Esophagus (tissue), 2 donors: ENCODE measurements around the gene RLBP1. TPM values are rescaled to one million over a fixed set of nuclear protein-coding genes. Genes with fewer than 3 reads are reported as not detected.
A peak's percentile ranks its signal among the peaks of the same experiment; 100 is the strongest.

ENCODE experiments used
- H3K27ac ChIP-seq, 2 donors: one replicate each; pipeline ENCODE4 v1.5.1; 2013; ENCODE audit warnings: low read depth in 2 of 2, mild to moderate bottlenecking in 2 of 2, inconsistent platforms in 1 of 2, low read length in 1 of 2, moderate library complexity in 1 of 2
- H3K27me3 ChIP-seq, 2 donors: one replicate each; pipeline ENCODE4 v1.6.1; 2013; ENCODE audit warnings: low read length in 2 of 2, control low read depth in 1 of 2, mild to moderate bottlenecking in 1 of 2; ENCODE audit not compliant: insufficient read depth in 2 of 2, control insufficient read depth in 1 of 2
- H3K36me3 ChIP-seq, 2 donors: one replicate each; pipeline ENCODE4 v1.6.1; 2013; ENCODE audit warnings: low read length in 1 of 2; ENCODE audit not compliant: control insufficient read depth in 2 of 2, insufficient read depth in 2 of 2
- H3K4me1 ChIP-seq, 2 donors: one replicate each; pipeline ENCODE4 v1.6.1; 2013; ENCODE audit warnings: low read length in 1 of 2; ENCODE audit not compliant: control insufficient read depth in 2 of 2, insufficient read depth in 2 of 2
- H3K4me3 ChIP-seq, 2 donors: one replicate each; pipeline ENCODE4 v1.5.1; 2013; ENCODE audit warnings: low read length in 2 of 2, mild to moderate bottlenecking in 2 of 2, low read depth in 1 of 2, moderate library complexity in 1 of 2
- H3K9me3 ChIP-seq, 2 donors: one replicate each; pipeline ENCODE4 v1.6.1; 2013; ENCODE audit warnings: mild to moderate bottlenecking in 2 of 2, low read depth in 1 of 2, low read length in 1 of 2, moderate library complexity in 1 of 2; ENCODE audit not compliant: control insufficient read depth in 2 of 2, insufficient read depth in 1 of 2
- WGBS, 2 donors: extraction: QIAGEN DNeasy Blood & Tissue Kit; methylation state at CpG; one replicate each; pipeline ENCODE4 v1.1.7; 2013; 5-methylcytosine and 5-hydroxymethylcytosine counted together
- polyA plus RNA-seq, 2 donors: library from polyadenylated mRNA; stranded (reverse); fragments of 200-250 nt; gene quantifications; one replicate each; pipeline ENCODE4 v1.2.3, GENCODE V29; 2013
- donor health status: healthy with polysubstance abuse.
- donor health status: Bipolar disorder and iron deficiency.

The RLBP1 gene
- polyA plus RNA-seq, 2 donors = not detected

DNA sequence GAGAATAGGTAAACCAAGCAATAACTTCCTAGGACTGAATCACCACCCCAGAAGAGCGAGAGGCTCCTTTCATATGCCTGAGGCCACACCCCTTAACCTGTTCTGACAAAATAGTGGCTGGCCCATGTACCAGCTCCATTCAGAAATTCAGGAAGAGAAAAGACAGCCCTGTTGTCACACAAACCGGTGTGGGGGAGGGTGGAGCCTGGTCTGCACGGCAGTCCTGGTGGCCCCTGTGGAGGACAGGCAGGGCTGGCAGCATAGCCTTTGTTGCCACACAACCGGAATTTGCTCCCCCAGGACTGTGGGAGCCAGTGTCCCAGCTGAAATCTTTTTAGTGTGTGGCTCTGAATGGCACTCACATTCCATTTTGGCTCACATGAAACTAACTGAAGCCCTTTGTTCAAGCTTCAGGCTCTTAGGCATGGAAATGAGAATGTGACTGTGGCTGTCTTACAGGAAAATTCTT lies 23.8 kb downstream of the RLBP1 start:
- Histone ChIP-seq H3K9me3 (no peaks in the 10 kb centered on the region), H3K36me3 (peaks cover 3 to 18% of the 10 kb centered on the region in 2 donors), H3K4me3 (no peak overlapping the region), H3K27me3 (no peaks in the 10 kb centered on the region), H3K4me1 (peaks cover 3 to 4% of the 10 kb centered on the region in 2 donors), H3K27ac (peak overlapping the region; percentile 67 to 69)
- WGBS, 2 donors = 28 to 37% methylated on average over 4 of the region's 4 CpGs

DNA sequence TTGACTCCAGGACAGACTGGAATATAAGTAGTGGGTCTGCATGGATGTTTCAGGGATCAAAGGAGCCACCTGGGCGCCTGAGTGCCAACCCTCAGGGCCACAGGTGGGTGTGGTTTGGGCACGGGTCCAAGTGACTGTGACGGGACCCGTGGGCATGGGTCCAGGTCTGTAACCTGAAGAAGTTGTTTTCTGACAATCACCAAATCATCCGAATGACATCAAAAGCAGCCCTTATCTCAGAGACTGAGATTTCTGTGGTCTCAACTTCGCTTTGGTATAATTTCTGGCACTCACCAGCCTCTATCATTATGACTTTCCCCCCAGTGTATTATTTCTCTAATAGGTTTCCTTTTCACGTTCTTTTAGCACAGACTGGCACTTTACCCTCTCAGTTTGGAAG lies 24.4 kb downstream of the RLBP1 start:
- Histone ChIP-seq H3K27me3 (no peaks in the 10 kb centered on the region), H3K36me3 (peaks cover 3 to 21% of the 10 kb centered on the region in 2 donors), H3K4me1 (peaks cover 3 to 4% of the 10 kb centered on the region in 2 donors), H3K27ac (peak overlapping the region in 1 of 2 donors; percentile 54), H3K9me3 (no peaks in the 10 kb centered on the region), H3K4me3 (no peak overlapping the region)
- 16 to 35% methylated on average over 7 of the region's 7 CpGs for WGBS, 2 donors

DNA sequence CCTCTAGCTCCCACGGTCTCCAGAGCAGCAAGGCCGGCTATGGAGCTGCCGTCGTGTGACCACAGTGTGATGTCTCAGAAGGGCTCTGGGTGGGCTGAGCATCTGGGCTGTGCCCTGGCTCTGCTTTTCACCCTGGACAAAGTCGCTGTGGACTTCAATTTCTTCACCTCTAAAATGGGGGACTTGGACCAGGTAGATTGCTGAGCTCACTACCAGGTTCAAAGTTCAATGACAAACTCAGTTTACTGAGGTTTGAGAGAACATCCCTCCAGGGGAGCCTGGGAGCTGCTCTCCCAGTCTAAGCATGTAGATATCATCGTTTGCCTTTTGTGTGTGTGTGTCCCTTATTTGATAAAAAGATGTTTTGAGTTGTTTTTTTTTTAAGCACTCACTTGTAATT lies 25.1 kb downstream of the RLBP1 start:
- H3K9me3 ChIP-seq = no peaks in the 10 kb centered on the region
- peaks cover 3 to 22% of the 10 kb centered on the region in 2 donors for H3K36me3 ChIP-seq
- peaks cover 3 to 4% of the 10 kb centered on the region in 2 donors for H3K4me1 ChIP-seq
- no peak overlapping the region for H3K4me3 ChIP-seq
- WGBS, 2 donors = 81 to 82% methylated on average over 6 of the region's 6 CpGs
- no peak overlapping the region for H3K27ac ChIP-seq
- no peaks in the 10 kb centered on the region for H3K27me3 ChIP-seq

DNA sequence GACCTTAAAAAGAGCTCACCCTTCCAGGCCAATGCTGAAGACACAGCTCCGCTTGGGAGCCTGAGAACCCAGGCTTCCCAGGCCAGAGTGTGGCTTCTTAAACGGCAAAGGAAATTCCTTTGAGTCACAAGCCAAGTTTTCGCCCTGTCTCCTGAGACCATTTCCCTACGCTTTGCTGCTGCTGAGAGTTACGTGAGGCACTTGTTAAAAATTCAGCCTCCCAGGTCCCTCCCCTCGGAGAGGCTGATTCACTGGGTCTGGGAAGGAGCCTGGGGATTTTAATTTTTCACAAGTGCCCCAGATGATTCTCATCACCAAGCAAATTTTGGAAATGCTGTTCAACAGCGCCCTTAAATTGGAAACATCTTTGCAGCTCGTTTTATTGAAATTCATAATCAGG lies 25.5 kb downstream of the RLBP1 start:
- H3K27me3 ChIP-seq = no peaks in the 10 kb centered on the region
- 75 to 76% methylated on average over 8 of the region's 8 CpGs for WGBS, 2 donors
- H3K36me3 ChIP-seq = peaks cover 6 to 26% of the 10 kb centered on the region in 2 donors
- no peak overlapping the region for H3K4me3 ChIP-seq
- no peak overlapping the region for H3K27ac ChIP-seq
- no peaks in the 10 kb centered on the region for H3K9me3 ChIP-seq
- H3K4me1 ChIP-seq = peaks cover 3 to 4% of the 10 kb centered on the region in 2 donors

DNA sequence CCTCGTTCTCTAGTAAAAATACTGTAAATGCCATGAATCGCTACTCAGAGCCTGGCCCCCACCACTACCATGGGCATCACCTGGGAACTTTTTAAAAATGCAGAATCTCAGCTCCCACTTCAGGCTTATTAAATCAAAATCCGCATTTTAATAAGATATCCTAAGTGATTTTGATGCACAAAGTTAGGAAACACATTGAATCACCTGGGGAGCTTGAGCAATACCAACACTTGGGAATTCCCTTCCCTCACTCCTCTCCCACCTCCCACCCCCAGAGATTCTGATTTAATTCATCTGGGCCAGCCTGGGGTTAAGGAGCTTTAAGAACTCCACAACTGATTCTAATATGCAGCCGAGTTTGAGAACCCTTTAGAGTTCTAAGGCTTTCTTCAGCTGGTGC lies 26.8 kb downstream of the RLBP1 start:
- WGBS, 2 donors = 89 to 93% methylated on average over 4 of the region's 4 CpGs
- H3K27ac ChIP-seq = no peak overlapping the region
- H3K36me3 ChIP-seq = peaks cover 6 to 32% of the 10 kb centered on the region in 2 donors
- H3K4me1 ChIP-seq = peaks cover 3 to 4% of the 10 kb centered on the region in 2 donors
- H3K4me3 ChIP-seq = no peak overlapping the region
- no peaks in the 10 kb centered on the region for H3K9me3 ChIP-seq
- H3K27me3 ChIP-seq = no peaks in the 10 kb centered on the region

DNA sequence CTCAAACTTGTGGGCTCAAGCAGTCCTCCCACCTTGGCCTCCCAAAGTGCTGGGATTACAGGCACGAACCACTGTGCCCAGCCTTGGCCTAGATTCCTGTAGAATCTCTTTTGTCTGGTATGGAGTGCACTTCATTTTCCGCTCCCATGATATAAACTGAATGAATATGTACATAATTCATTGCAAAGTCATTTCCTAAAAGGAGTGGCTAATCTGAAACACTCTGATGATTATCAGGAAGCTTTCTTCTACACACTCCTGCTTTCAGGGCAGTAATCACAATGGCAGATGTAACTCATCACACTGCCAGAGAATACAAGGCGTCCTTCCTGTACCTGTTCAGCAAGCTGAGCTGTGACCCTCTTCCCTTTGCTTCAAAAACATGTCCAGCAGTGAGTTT lies 28.6 kb downstream of the RLBP1 start:
- Histone ChIP-seq H3K36me3 (peaks cover 13 to 35% of the 10 kb centered on the region in 2 donors), H3K4me3 (no peak overlapping the region), H3K4me1 (peaks cover 3 to 4% of the 10 kb centered on the region in 2 donors), H3K9me3 (no peaks in the 10 kb centered on the region), H3K27me3 (no peaks in the 10 kb centered on the region), H3K27ac (no peak overlapping the region)
- WGBS, 2 donors = 85 to 89% methylated on average over 3 of the region's 3 CpGs

DNA sequence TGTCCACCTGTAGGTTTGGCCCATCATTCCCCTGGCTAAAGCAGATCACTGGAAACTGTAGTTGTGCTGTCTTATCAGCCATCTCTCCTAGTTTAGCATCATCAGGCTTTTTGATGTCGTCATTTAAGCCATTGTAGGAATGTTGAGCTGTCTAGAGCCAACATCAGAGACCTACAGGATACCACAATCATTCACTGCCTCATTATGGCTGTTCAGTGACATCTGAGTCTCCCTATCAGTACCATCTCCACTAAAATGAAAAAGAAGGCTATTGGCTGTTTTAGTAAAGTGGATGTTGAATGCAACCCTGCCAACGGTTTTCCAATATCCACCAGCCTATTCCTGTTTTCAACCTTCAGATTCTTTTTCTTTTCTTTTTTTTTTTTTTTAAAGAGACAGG lies 29.2 kb downstream of the RLBP1 start:
- Histone ChIP-seq H3K4me3 (no peak overlapping the region), H3K36me3 (peaks cover 13 to 35% of the 10 kb centered on the region in 2 donors), H3K4me1 (peaks cover 0 to 3% of the 10 kb centered on the region in 2 donors), H3K27me3 (no peaks in the 10 kb centered on the region), H3K27ac (no peak overlapping the region), H3K9me3 (no peaks in the 10 kb centered on the region)
- WGBS, 2 donors = 62 to 67% methylated on average over 2 of the region's 2 CpGs

DNA sequence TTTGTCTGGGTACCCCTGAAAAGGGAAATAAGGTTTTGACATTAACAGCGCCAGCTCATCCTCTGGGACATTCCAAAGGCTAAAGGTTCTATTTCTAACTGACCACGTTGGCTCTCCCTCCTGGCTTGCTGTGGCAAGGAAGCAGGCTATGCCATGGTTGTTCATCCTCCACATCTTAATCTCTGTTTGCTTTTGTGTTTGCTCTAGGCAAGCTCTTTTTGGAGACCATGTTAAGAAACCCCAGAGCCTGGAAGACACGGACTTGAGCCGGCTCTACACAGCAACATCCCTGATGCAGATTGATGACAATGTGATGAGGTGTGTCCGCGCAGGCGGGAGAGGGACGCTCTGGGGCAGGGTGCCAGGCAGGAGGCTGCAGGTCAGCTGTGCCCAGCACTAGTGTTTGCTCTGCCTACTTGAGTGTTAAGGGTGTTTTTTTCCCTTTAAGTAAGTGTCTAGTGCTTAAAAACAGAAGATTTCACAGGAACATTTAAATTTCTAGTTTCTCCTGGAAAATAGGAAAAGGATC lies 33.3 kb downstream of the RLBP1 start:
- Histone ChIP-seq H3K4me3 (no peak overlapping the region), H3K36me3 (peaks cover 19 to 34% of the 10 kb centered on the region in 2 donors), H3K9me3 (no peaks in the 10 kb centered on the region), H3K27ac (no peak overlapping the region), H3K4me1 (no peaks in the 10 kb centered on the region), H3K27me3 (no peaks in the 10 kb centered on the region)
- WGBS, 2 donors = 83 to 88% methylated on average over 8 of the region's 8 CpGs

DNA sequence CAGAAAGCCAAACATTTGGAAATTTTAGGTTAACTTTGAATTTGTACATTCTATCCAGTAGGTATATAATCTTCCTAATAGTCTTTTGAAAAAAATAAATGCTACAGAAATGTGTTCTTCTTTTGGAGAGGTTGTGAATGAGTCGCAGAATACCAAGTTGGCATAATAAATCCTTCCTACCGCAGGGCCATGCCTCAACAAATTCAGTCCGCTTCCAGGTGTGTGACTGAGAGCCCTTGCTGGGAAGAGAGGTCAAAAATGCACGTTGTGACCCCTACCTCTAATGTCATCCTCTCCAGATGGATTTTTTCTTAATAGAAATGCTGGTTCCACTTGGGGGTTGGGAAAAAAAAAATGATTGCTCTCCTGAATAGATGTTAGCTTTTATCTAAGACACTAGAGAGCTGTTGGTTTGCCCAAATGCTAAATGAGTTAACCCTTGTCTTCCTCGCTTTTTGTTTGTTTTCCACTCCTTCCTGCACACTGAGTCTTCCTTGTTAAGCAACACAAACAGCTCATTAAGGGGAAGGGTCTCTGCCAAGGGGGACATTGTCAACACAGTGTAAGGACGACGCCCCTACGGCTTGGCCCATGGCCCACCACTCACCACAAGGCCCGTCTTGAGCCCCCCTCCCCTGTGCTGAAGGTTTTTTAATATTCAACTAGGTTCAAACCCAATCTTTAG lies 33.9 kb downstream of the RLBP1 start:
- Histone ChIP-seq H3K36me3 (peaks cover 19 to 28% of the 10 kb centered on the region in 2 donors), H3K9me3 (no peaks in the 10 kb centered on the region), H3K27me3 (no peaks in the 10 kb centered on the region), H3K4me3 (no peak overlapping the region), H3K4me1 (no peaks in the 10 kb centered on the region), H3K27ac (no peak overlapping the region)
- WGBS, 2 donors = 81 to 82% methylated on average over 9 of the region's 9 CpGs

DNA sequence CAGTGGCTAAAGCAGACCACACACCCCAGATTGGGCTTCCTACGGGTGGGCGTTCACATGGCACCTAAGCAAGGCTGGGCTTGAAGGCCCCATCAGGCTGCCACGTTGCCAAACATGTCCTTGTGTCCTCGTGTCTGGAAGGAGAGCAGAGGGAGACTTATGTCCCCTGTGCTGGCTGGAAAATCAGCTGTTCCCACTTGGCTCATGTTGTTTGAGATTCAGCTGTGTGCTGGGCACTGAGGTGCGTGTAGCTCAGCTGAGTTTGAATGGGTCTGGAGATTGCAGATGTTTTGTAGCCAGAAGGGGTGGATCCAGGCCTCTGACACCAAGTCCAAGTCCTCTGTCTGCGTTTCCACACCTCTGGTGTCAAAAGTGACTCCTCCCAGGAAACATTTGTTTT lies 34.6 kb downstream of the RLBP1 start:
- Histone ChIP-seq H3K36me3 (peaks cover 19 to 25% of the 10 kb centered on the region in 2 donors), H3K27me3 (no peaks in the 10 kb centered on the region), H3K27ac (no peak overlapping the region), H3K4me3 (no peak overlapping the region), H3K4me1 (no peaks in the 10 kb centered on the region), H3K9me3 (no peaks in the 10 kb centered on the region)
- 80% methylated on average over 6 of the region's 6 CpGs for WGBS, 2 donors
